NB4 (cell line): ENCODE results near the gene GPR153.

Experiments used
- DNase-seq: peaks from one replicate; pipeline ENCODE4 v3.0.0; 2010; ENCODE audit warnings: low read depth
- H3K4me3 ChIP-seq: one replicate; pipeline ENCODE4 v1.5.1; 2011; ENCODE audit warnings: mild to moderate bottlenecking, low read depth, low read length, moderate library complexity
- CTCF ChIP-seq: IDR thresholded peaks from one replicate; pipeline ENCODE4 v1.5.1; 2012; ENCODE audit warnings: low read depth, low read length
- MAX ChIP-seq: IDR thresholded peaks from 2 replicates; pipeline ENCODE4 v1.6.1; 2011; ENCODE audit warnings: low read depth, low read length
- MYC ChIP-seq: IDR thresholded peaks from 2 replicates; pipeline ENCODE4 v1.6.1; 2011; ENCODE audit warnings: low read depth, low read length
- POLR2A ChIP-seq: IDR thresholded peaks from 2 replicates; pipeline ENCODE4 v1.6.1; 2011; ENCODE audit warnings: mild to moderate bottlenecking; ENCODE audit not compliant: insufficient read length; ENCODE audit errors: extremely low read depth

Gene GPR153

DNA sequence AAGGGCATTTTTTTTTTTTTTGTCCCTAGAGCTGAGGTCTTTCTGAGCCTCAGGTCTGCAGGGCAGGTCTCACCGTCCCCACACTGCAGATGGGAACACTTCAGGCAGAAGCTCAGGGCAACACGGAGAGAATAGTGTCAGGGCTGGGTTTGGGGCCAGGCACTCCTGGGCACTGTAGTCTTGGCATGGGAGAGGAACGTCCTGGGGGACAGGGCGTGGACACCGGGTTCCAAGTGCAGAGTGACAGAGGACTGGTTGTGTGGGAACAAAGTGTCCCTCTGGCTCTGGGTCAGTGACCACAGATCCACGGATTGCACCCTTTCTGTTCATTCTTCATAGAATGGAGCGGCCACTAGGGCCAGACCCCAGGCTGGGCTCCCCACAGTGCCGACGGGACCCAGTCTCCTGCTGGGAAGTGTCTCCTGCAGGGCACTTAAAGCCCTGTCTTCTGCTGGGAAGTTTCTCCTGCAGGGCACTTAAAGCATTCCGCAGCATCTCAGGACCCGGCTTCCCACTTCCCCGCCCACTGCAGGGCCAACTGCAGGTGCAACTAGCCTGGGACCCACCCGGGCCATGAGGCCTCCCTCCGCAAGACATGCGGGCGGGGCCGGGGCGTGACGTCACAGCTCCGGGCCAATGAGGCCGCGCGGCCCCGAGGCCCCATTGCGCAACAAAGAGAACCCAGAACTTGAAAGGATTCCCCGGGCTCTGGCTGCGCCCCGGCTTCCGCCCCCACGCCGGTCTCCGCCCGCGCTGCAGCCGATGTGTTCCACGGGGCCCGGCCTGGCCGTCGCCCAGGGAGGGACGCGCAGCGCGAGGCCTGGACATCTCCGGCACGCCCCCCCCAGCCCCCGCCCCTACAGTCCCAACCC, 1.2 kb downstream of the GPR153 start:
- peak; percentile 88 for DNase-seq
- no peak overlapping the region for H3K4me3 ChIP-seq
- no peak for TF ChIP-seq CTCF
- TF ChIP-seq MAX: peak; percentile 50; the same call in 1 of the 2 replicates
- no peak for TF ChIP-seq POLR2A
- peak; percentile 66; the same call in 1 of the 2 replicates for TF ChIP-seq MYC

DNA sequence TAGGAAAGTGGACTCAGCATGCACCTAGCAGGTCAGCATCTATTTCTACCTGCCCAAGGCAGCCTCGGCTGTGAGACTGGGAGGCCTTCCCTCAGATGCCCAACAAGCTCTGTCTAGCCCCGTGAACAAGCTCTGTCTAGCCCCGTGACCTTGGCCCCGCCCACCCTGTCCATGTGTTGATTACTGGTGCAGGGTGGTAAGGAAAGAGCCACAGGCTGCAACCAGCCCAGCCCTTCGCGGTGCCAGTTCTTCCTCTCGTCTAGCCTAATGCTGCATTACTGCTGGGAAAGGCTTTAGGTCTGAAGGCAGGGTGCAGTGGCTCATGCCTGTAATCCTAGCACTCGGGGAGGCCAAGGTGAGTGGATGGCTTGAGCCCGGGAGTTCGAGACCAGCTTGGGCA, 2.2 kb downstream of the GPR153 start:
- H3K4me3 ChIP-seq: no peak overlapping the region
- no peak for DNase-seq
- TF ChIP-seq MAX: no peak
- TF ChIP-seq POLR2A: no peak
- TF ChIP-seq MYC: no peak
- no peak for TF ChIP-seq CTCF

GRCh38 chr1:6257541-6258069, 3.3 kb downstream of the GPR153 start:
- no peak overlapping the region for H3K4me3 ChIP-seq
- no peak for TF ChIP-seq POLR2A
- no peak for DNase-seq

DNA sequence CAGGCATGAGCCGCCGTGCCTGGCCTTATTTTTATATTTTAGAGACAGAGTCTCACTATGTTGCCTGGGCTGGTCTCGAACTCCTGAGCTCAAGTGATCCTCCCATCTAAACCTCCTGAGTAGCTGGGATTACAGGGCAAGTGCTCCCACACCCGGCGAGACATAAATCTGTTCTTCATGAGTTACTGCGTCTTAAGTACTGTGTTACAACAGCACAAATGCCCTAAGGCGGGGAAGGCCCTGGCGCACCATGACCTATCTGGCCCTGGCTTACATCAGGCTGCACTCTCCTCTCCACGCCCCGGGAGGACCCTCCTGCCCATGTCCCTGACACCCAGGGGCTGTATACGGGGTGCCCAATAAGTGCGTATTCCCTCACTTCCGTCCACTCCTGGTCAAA, 4.3 kb downstream of the GPR153 start:
- no peak overlapping the region for H3K4me3 ChIP-seq
- TF ChIP-seq MYC (no peak), POLR2A (no peak), CTCF (no peak), MAX (no peak)
- DNase-seq: no peak

GRCh38 chr1:6254691-6255090, 6.2 kb downstream of the GPR153 start:
- no peak for TF ChIP-seq MYC
- TF ChIP-seq CTCF: no peak
- no peak for TF ChIP-seq MAX
- TF ChIP-seq POLR2A: no peak
- DNase-seq: no peak
- H3K4me3 ChIP-seq: no peak overlapping the region

- TF ChIP-seq MAX: no peak
- no peak for TF ChIP-seq MYC
- no peak for TF ChIP-seq POLR2A
- no peak for TF ChIP-seq CTCF
- H3K4me3 ChIP-seq: no peak overlapping the region
- DNase-seq: no peak
Observed at GRCh38 chr1:6253380-6253779, 7.5 kb downstream of the GPR153 start.
